Suprapubic skin (tissue), 3 donors: Measurements from ENCODE around the gene EPHA1.

Experiments
- CTCF ChIP-seq, 2 donors: fragments of 200-600 bp in 1 of 2; fragments of 450-650 bp in 1 of 2; sonication (generic) in 1 of 2; IDR thresholded peaks; one replicate each; pipeline ENCODE4 v1.5.1; 2016 to 2019; ENCODE audit warnings: antibody characterized with exemption in 2 of 2, mild to moderate bottlenecking in 1 of 2, moderate library complexity in 1 of 2
- POLR2A ChIP-seq, 2 donors: fragments of 450-650 bp; IDR thresholded peaks; one replicate each; pipeline ENCODE4 v1.6.1; 2017; ENCODE audit warnings: antibody characterized with exemption in 2 of 2, mild to moderate bottlenecking in 2 of 2, moderate library complexity in 2 of 2

DNA sequence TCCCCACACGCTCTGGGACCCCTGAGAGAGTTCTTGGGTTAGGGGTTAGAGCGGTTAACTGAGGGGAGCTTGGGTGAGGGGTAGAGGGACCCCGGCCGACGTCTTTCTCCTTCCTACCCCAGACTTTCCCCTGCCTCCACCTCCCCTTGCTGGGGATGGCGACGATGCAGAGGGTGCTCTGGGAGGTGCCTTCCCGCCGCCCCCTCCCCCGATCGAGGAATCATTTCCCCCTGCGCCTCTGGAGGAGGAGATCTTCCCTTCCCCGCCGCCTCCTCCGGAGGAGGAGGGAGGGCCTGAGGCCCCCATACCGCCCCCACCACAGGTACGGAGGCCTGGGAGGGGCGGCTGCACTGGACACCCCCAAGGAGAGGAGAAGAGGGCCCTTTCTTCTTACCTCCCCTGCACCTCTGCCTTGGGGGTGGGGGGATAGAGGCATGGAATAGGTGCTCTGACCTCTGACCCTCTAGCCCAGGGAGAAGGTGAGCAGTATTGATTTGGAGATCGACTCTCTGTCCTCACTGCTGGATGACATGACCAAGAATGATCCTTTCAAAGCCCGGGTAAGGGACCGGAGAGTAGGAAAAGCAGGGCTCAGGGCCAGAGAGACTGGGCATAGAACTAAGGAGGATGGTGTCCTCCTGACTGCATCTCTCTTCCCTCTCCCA is 26.4 kb downstream of the EPHA1 start:
- no peak for TF ChIP-seq CTCF (IDR thresholded peaks at IDR 0.05)
- TF ChIP-seq POLR2A (IDR thresholded peaks at IDR 0.05) = no peak
